C4-2B (cell line): Measurements from ENCODE around the gene FRMD4B.
A peak's percentile ranks its signal among the peaks of the same experiment; 100 is the strongest.

ENCODE experiments used
- ZFX ChIP-seq: fragments of 450-650 bp; IDR thresholded peaks from 2 replicates; pipeline ENCODE4 v1.6.1; 2017
- TF ChIP-seq, protein P1 (sequence below): fragments of 450-650 bp; conservative IDR thresholded peaks from 2 replicates; pipeline ENCODE4 v1.5.1; 2017; ENCODE audit warnings: mild to moderate bottlenecking

DNA sequence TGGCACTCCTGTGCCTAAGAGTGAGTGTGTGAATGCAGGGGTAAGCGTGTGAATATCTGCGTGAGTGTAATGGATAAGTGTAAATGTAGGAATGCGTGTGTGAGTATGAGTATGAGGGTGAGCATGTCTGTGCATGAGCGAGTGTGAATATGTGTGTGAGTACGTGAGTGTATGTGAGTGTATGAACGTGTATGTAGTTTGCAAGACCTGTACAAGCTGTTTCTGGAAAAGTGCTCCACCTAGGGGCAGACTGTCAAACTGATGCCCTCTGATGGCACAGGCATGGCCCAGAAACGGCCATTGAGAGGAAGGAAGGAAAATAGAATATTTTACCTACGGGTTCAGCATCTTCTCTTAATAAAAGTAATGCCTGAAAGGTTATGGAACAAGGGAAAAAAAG lies 24.4 kb upstream of the FRMD4B start:
- TF ChIP-seq, protein P1, sequence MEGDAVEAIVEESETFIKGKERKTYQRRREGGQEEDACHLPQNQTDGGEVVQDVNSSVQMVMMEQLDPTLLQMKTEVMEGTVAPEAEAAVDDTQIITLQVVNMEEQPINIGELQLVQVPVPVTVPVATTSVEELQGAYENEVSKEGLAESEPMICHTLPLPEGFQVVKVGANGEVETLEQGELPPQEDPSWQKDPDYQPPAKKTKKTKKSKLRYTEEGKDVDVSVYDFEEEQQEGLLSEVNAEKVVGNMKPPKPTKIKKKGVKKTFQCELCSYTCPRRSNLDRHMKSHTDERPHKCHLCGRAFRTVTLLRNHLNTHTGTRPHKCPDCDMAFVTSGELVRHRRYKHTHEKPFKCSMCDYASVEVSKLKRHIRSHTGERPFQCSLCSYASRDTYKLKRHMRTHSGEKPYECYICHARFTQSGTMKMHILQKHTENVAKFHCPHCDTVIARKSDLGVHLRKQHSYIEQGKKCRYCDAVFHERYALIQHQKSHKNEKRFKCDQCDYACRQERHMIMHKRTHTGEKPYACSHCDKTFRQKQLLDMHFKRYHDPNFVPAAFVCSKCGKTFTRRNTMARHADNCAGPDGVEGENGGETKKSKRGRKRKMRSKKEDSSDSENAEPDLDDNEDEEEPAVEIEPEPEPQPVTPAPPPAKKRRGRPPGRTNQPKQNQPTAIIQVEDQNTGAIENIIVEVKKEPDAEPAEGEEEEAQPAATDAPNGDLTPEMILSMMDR = peak; percentile 76
- no peak for TF ChIP-seq ZFX
